A549 (cell line): Measurements from ENCODE around the gene USP3. TPM values are rescaled to one million over a fixed set of nuclear protein-coding genes. Genes with fewer than 3 reads are reported as not detected.

Experiments
- ATAC-seq, 2 experiments: fragments of 200-7000 bp in 1 of 2; fragments of >200 bp in 1 of 2; cut with Nextera tagmentation in 1 of 2; cut with Tn5 transposase in 1 of 2; 3 replicates each; pipeline versions ENCODE4 v1.8.0 to v1.9.1; 2018 to 2020; ENCODE audit warnings: mild to moderate bottlenecking in 1 of 2, moderate library complexity in 1 of 2
- CTCF ChIA-PET: fragments of 300-600 bp; sonication (Branson Sonifier 250); formaldehyde crosslinking; extraction: SDS; loops from one replicate; lab custom pipeline; 2021; ENCODE audit warnings: antibody characterized with exemption, inconsistent platforms; lab: Yijun Ruan, JAX
- POLR2A ChIA-PET: fragments of 350-600 bp; formaldehyde crosslinking; extraction: SDS; loops from one replicate; lab custom pipeline; 2021; ENCODE audit warnings: antibody characterized with exemption, inconsistent platforms; lab: Yijun Ruan, JAX
- DNase-seq, 2 experiments: peaks; one replicate each; pipeline versions ENCODE4 v3.0.0 to v3.0.0-alpha.2; 2011 to 2016; ENCODE audit warnings: low read depth in 1 of 2, low spot score in 1 of 2
- FAIRE-seq: peaks from 2 replicates; lab custom pipeline; 2011; peaks lifted over from hg19 to GRCh38; lab: Jason Lieb, UNC
- H3K27ac ChIP-seq, 2 experiments: fragments of >200 bp; sonication (Bioruptor Twin); formaldehyde crosslinking; 3 replicates each; pipeline ENCODE4 v1.5.1; 2016 to 2017
- H3K4me1 ChIP-seq: fragments of >200 bp; sonication (Bioruptor Twin); formaldehyde crosslinking; 3 replicates; pipeline ENCODE4 v1.6.1; 2016
- H3K4me2 ChIP-seq: fragments of >200 bp; sonication (Bioruptor Twin); formaldehyde crosslinking; 3 replicates; pipeline ENCODE4 v1.6.1; 2016
- H3K4me3 ChIP-seq: fragments of >200 bp; sonication (Bioruptor Twin); formaldehyde crosslinking; 3 replicates; pipeline ENCODE4 v1.5.1; 2016
- H3K9me3 ChIP-seq: fragments of >200 bp; sonication (Bioruptor Twin); formaldehyde crosslinking; 3 replicates; pipeline ENCODE4 v1.6.1; 2016
- CBX8 ChIP-seq: fragments of 200-600 bp; sonication (generic); IDR thresholded peaks from 2 replicates; pipeline ENCODE4 v1.6.1; 2016
- CTCF ChIP-seq: fragments of >200 bp; sonication (Bioruptor Twin); formaldehyde crosslinking; IDR thresholded peaks from 3 replicates; pipeline ENCODE4 v1.5.1; 2016
- FOSL2 ChIP-seq, 2 experiments: fragments of 450-650 bp in 1 of 2; fragments of >200 bp in 1 of 2; sonication (Bioruptor Twin) in 1 of 2; formaldehyde crosslinking; IDR thresholded peaks; 2 replicates each; pipeline versions ENCODE4 v1.5.0 to v1.6.1; 2016 to 2020; ENCODE audit warnings: mild to moderate bottlenecking in 1 of 2, moderate library complexity in 1 of 2
- HDAC2 ChIP-seq: fragments of 200-600 bp; sonication (generic); IDR thresholded peaks from 2 replicates; pipeline ENCODE4 v1.6.1; 2016
- JUNB ChIP-seq: fragments of >200 bp; sonication (Bioruptor Twin); formaldehyde crosslinking; IDR thresholded peaks from 2 replicates; pipeline ENCODE4 v1.6.1; 2016
- MYC ChIP-seq: IDR thresholded peaks from 2 replicates; pipeline ENCODE4 v1.6.1; 2012; ENCODE audit warnings: mild to moderate bottlenecking, inconsistent platforms, low read length, improper control_type of control experiment, borderline replicate concordance
- POLR2A ChIP-seq: IDR thresholded peaks from 2 replicates; pipeline ENCODE4 v1.6.1; 2012; ENCODE audit warnings: mild to moderate bottlenecking, low read length
- REST ChIP-seq: fragments of 200-600 bp; sonication (generic); IDR thresholded peaks from 2 replicates; pipeline ENCODE4 v1.6.1; 2016; ENCODE audit warnings: antibody characterized with exemption, mild to moderate bottlenecking, moderate library complexity
- RFX5 ChIP-seq: fragments of 450-650 bp; IDR thresholded peaks from 2 replicates; pipeline ENCODE4 v1.7.1; 2014; ENCODE audit warnings: antibody characterized with exemption, mild to moderate bottlenecking, moderate library complexity
- RNF2 ChIP-seq: fragments of 200-600 bp; sonication (generic); IDR thresholded peaks from 2 replicates; pipeline ENCODE4 v1.6.1; 2016; ENCODE audit warnings: low read depth, mild to moderate bottlenecking, antibody characterized with exemption, moderate library complexity, borderline replicate concordance
- SMC3 ChIP-seq: fragments of >200 bp; sonication (Bioruptor Twin); formaldehyde crosslinking; IDR thresholded peaks from 3 replicates; pipeline ENCODE4 v1.6.1; 2018; ENCODE audit warnings: inconsistent platforms
- ZFP36 ChIP-seq: fragments of 450-650 bp; IDR thresholded peaks from 2 replicates; pipeline ENCODE4 v1.6.1; 2014; ENCODE audit warnings: borderline replicate concordance; ENCODE audit not compliant: partially characterized antibody
- ZNF302 ChIP-seq: fragments of 250-450 bp; sonication (Bioruptor Pico); IDR thresholded peaks from 2 replicates; pipeline ENCODE4 v1.9.0; 2021; ENCODE audit warnings: inconsistent platforms, mild to moderate bottlenecking, moderate library complexity
- whole genome bisulfite sequencing: methylation state at CpG from one replicate; pipeline ENCODE4 v1.1.6; 2017; ENCODE audit errors: missing lambda C conversion rate; 5-methylcytosine and 5-hydroxymethylcytosine counted together
- polyA plus RNA-seq, 4 experiments: library from polyadenylated mRNA; depleted of rRNA in 3 of 4; stranded (reverse); fragments of >200 nt; fragmentation: RNase III in 1 of 4; extraction: RNeasy Plus Mini Kit Qiagen cat#74134 plus additional on column Dnase treatment in 1 of 4; gene quantifications; 2 replicates in 3 of 4; 3 replicates in 1 of 4; pipeline ENCODE4 v1.2.3, GENCODE V29; 2011 to 2017
- TF ChIP-seq, protein P1 (sequence below): IDR thresholded peaks from 2 replicates; pipeline ENCODE4 v1.6.1; 2012
- TF ChIP-seq, protein P2 (sequence below): IDR thresholded peaks from 2 replicates; pipeline ENCODE4 v1.6.1; 2012

USP3 gene
- polyA plus RNA-seq, 2 of the 4 experiments (the other 2 are of a cell fraction): 41.8 to 99.1 TPM

- POLR2A ChIA-PET: interaction anchor here (1.1 to 1.4 kb wide), 2 partner anchors 40 to 136 kb away, joined by 5 to 7 read pairs; partner anchors contain the start of gene USP3
- 77% methylated on average over 5 of the region's 5 CpGs for WGBS
- FAIRE-seq (no peak), ATAC-seq (no peak), DNase-seq (no peak)
- no peak overlapping the region for H3K4me3 ChIP-seq
- H3K9me3 ChIP-seq: no peaks in the 10 kb centered on the region
- peak overlapping the region; percentile 61 to 64; a peak in 5 of 6 replicates for H3K27ac ChIP-seq
- peak overlapping the region; percentile 52; the same call in 1 of the 3 replicates for H3K4me2 ChIP-seq
- CTCF ChIA-PET: interaction anchor here (0.9 to 11.9 kb wide), 14 partner anchors 9 to 428 kb away, joined by 3 to 185 read pairs (median 4); partner anchors contain the start of genes FBXL22 and USP3
- TF ChIP-seq ZNF302 (no peak), JUNB (no peak), HDAC2 (no peak), POLR2A (no peak), CTCF (no peak), MYC (no peak), ZFP36 (no peak), RFX5 (no peak), REST (no peak), SMC3 (no peak), FOSL2 (IDR thresholded peaks at IDR 0.05) (no peak), FOSL2 (CRISPR knock-in tag; IDR thresholded peaks at IDR 0.05) (no peak), CBX8 (no peak)
- TF ChIP-seq, protein P1, sequence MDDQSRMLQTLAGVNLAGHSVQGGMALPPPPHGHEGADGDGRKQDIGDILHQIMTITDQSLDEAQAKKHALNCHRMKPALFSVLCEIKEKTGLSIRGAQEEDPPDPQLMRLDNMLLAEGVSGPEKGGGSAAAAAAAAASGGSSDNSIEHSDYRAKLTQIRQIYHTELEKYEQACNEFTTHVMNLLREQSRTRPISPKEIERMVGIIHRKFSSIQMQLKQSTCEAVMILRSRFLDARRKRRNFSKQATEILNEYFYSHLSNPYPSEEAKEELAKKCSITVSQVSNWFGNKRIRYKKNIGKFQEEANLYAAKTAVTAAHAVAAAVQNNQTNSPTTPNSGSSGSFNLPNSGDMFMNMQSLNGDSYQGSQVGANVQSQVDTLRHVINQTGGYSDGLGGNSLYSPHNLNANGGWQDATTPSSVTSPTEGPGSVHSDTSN: no peak
- TF ChIP-seq, protein P2, sequence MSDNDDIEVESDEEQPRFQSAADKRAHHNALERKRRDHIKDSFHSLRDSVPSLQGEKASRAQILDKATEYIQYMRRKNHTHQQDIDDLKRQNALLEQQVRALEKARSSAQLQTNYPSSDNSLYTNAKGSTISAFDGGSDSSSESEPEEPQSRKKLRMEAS: no peak
- peaks cover 61% of the 10 kb centered on the region for H3K4me1 ChIP-seq
Measured at GRCh38 chr15:63463793-63464192, 40.6 kb upstream of the USP3 start.

DNA sequence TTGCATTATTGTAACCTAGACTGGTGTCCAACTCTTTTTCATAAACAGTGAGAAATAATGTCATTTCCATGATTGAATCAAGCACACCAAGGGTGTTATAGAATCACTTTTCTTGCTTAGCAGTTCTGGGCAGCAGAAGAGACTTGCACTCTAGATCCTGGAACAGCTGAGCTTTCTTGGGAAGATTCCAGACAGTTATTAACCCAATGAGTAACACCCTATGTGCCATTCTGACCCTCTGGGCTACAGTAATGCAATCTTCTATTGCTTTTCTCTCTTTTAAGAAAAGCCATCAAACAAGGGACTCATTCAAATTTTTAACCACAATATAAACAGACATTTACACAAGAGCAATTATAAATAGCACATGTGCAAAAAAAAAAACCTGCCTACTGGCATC is 39.3 kb upstream of the USP3 start:
- ATAC-seq (no peak), DNase-seq (no peak), FAIRE-seq (no peak)
- ChIA-PET POLR2A (no interaction called here), CTCF (interaction anchor here (0.7 to 11.9 kb wide), 15 partner anchors 18 to 146 kb away, joined by 3 to 185 read pairs (median 7); partner anchors contain the start of genes FBXL22 and USP3)
- TF ChIP-seq RNF2 (no peak), FOSL2 (IDR thresholded peaks at IDR 0.05) (no peak), FOSL2 (CRISPR knock-in tag; IDR thresholded peaks at IDR 0.05) (peak; percentile 23; the same call in 1 of the 2 replicates)
- Histone ChIP-seq H3K4me2 (peak overlapping the region; percentile 13; the same call in 2 of the 3 replicates), H3K27ac (peak overlapping the region in 1 of 2 experiments; percentile 46; a peak in 2 of 6 replicates), H3K4me1 (peaks cover 61% of the 10 kb centered on the region), H3K4me3 (no peak overlapping the region), H3K9me3 (no peaks in the 10 kb centered on the region)
